Hepatocyte (in vitro differentiated cells): ENCODE results near the gene BRINP3. TPM values are rescaled to one million over a fixed set of nuclear protein-coding genes. Genes with fewer than 3 reads are reported as not detected.

Source experiments
- DNase-seq: peaks from one replicate; pipeline ENCODE4 v3.0.0-alpha.2; 2016; ENCODE audit warnings: low spot score
- H2AFZ ChIP-seq: fragments of 200-600 bp; sonication (generic); 2 replicates; pipeline ENCODE4 v1.6.0; 2016; ENCODE audit warnings: antibody characterized with exemption, mild to moderate bottlenecking
- H3K27ac ChIP-seq: fragments of 200-600 bp; sonication (generic); 2 replicates; pipeline ENCODE4 v1.5.1; 2016; ENCODE audit warnings: mild to moderate bottlenecking
- H3K27me3 ChIP-seq: fragments of 200-600 bp; sonication (generic); 2 replicates; pipeline ENCODE4 v1.6.1; 2016
- H3K36me3 ChIP-seq: fragments of 200-600 bp; sonication (generic); replicated peaks from 2 replicates; pipeline ENCODE4 v1.5.1; 2016; ENCODE audit warnings: low read depth; ENCODE audit not compliant: insufficient read depth
- H3K4me1 ChIP-seq: fragments of 200-600 bp; sonication (generic); 2 replicates; pipeline ENCODE4 v1.5.1; 2016; ENCODE audit warnings: mild to moderate bottlenecking, moderate library complexity; ENCODE audit not compliant: insufficient read depth
- H3K4me2 ChIP-seq: fragments of 200-600 bp; sonication (generic); 2 replicates; pipeline ENCODE4 v1.6.0; 2016
- H3K4me3 ChIP-seq: fragments of 200-600 bp; sonication (generic); 2 replicates; pipeline ENCODE4 v1.5.1; 2016; ENCODE audit warnings: mild to moderate bottlenecking
- H3K79me2 ChIP-seq: fragments of 200-600 bp; sonication (generic); 2 replicates; pipeline ENCODE4 v1.6.0; 2017; ENCODE audit warnings: mild to moderate bottlenecking
- H3K9me2 ChIP-seq: fragments of 200-600 bp; sonication (generic); replicated peaks from 2 replicates; pipeline ENCODE4 v1.6.0; 2017; ENCODE audit warnings: mild to moderate bottlenecking; ENCODE audit not compliant: insufficient read depth
- H3K9me3 ChIP-seq: fragments of 200-600 bp; sonication (generic); 2 replicates; pipeline ENCODE4 v1.5.1; 2016; ENCODE audit warnings: low read depth, mild to moderate bottlenecking
- H4K20me1 ChIP-seq: fragments of 200-600 bp; sonication (generic); 2 replicates; pipeline ENCODE4 v1.6.0; 2016; ENCODE audit warnings: mild to moderate bottlenecking; ENCODE audit not compliant: insufficient read depth, poor library complexity, severe bottlenecking
- EZH2 ChIP-seq: fragments of 200-600 bp; sonication (generic); IDR thresholded peaks from 2 replicates; pipeline ENCODE4 v1.6.1; 2016; ENCODE audit warnings: antibody characterized with exemption, mild to moderate bottlenecking, borderline replicate concordance
- EZH2phosphoT487 ChIP-seq: fragments of 200-600 bp; sonication (generic); IDR thresholded peaks from one replicate; pipeline ENCODE4 v1.6.1; 2018; ENCODE audit warnings: antibody characterized with exemption, mild to moderate bottlenecking, low read depth, moderate library complexity; ENCODE audit not compliant: unreplicated experiment, severe bottlenecking
- WGBS: methylation state at CpG from one replicate; pipeline ENCODE4 v1.1.6; 2016; ENCODE audit warnings: low lambda C conversion rate; ENCODE audit errors: missing lambda C conversion rate; 5-methylcytosine and 5-hydroxymethylcytosine counted together
- polyA plus RNA-seq: library from polyadenylated mRNA; unstranded; fragments of >200 nt; fragmentation: Nextera tagmentation; extraction: Ambion mirVana; gene quantifications from 2 replicates; pipeline ENCODE4 v1.2.1, GENCODE V29; 2016
- total RNA-seq: library from RNA; depleted of rRNA; stranded (reverse); fragments of >200 nt; gene quantifications from 2 replicates; pipeline ENCODE4 v1.2.3, GENCODE V29; 2014
- TF ChIP-seq, protein P1 (sequence below): fragments of 200-600 bp; sonication (generic); IDR thresholded peaks from 2 replicates; pipeline ENCODE4 v1.5.1; 2016; ENCODE audit warnings: antibody characterized with exemption, mild to moderate bottlenecking; ENCODE audit not compliant: poor library complexity

The BRINP3 gene
- total and polyA plus RNA-seq, 2 experiments from 2014 or later = 15.3 to 37.9 TPM

DNA sequence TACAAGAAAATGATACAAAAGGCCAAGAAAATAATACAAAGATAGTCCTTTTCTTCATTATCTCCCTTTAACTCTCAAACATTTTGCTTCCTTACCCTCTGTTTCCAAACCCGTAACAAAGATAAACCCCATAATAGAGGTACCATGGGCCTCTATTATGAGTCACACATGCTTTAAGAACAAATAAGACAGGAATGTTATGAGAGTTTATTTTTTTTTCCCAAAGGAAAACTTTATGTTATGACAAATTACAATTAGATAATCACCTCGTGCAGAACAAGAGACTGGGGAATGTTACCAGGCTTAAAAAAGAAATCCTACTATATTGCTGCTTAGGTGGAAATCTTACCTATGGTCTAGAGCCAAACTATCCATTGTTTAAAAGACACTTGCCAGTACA is 272.0 kb downstream of the BRINP3 start:
- no peak for TF ChIP-seq EZH2
- TF ChIP-seq, protein P1, sequence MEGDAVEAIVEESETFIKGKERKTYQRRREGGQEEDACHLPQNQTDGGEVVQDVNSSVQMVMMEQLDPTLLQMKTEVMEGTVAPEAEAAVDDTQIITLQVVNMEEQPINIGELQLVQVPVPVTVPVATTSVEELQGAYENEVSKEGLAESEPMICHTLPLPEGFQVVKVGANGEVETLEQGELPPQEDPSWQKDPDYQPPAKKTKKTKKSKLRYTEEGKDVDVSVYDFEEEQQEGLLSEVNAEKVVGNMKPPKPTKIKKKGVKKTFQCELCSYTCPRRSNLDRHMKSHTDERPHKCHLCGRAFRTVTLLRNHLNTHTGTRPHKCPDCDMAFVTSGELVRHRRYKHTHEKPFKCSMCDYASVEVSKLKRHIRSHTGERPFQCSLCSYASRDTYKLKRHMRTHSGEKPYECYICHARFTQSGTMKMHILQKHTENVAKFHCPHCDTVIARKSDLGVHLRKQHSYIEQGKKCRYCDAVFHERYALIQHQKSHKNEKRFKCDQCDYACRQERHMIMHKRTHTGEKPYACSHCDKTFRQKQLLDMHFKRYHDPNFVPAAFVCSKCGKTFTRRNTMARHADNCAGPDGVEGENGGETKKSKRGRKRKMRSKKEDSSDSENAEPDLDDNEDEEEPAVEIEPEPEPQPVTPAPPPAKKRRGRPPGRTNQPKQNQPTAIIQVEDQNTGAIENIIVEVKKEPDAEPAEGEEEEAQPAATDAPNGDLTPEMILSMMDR = no peak
- no peak for TF ChIP-seq EZH2phosphoT487
- Histone ChIP-seq H3K27ac (no peak overlapping the region), H4K20me1 (no peaks in the 10 kb centered on the region), H3K36me3 (no peaks in the 10 kb centered on the region), H3K79me2 (no peaks in the 10 kb centered on the region), H3K27me3 (no peaks in the 10 kb centered on the region), H3K9me2 (no peaks in the 10 kb centered on the region), H2AFZ (no peak overlapping the region), H3K9me3 (no peaks in the 10 kb centered on the region), H3K4me2 (no peak overlapping the region), H3K4me3 (no peak overlapping the region), H3K4me1 (no peaks in the 10 kb centered on the region)
- no peak for DNase-seq
- 61% methylated on average over 2 of the region's 2 CpGs for WGBS

DNA sequence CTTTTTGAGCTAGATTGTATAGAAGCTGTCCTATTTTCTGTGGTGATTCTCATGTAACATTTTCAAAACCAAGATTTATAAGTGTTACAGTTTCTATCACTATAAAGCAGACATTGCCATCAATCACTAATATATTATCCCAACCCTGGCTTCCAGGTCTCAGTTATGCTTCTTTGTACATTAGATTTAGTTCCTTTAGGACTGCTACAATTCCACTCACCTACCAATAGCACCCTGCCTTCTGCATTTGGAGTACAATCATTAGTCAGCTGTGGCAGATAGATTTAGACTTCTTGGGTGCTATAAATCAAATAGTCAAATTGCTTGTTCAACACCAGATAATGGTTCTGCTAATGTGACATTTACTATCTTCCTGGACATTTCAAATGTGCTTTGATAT is 281.6 kb downstream of the BRINP3 start:
- no peak overlapping the region for H3K4me3 ChIP-seq
- H3K9me3 ChIP-seq = no peaks in the 10 kb centered on the region
- no peaks in the 10 kb centered on the region for H3K27me3 ChIP-seq
- H3K79me2 ChIP-seq = no peaks in the 10 kb centered on the region
- no peak overlapping the region for H2AFZ ChIP-seq
- H3K36me3 ChIP-seq = no peaks in the 10 kb centered on the region
- no peak for DNase-seq
- TF ChIP-seq EZH2 (no peak), EZH2phosphoT487 (no peak)
- TF ChIP-seq, protein P1 = no peak
- H3K4me1 ChIP-seq = peaks cover 4% of the 10 kb centered on the region
- no peak overlapping the region for H3K4me2 ChIP-seq
- no peak overlapping the region for H3K27ac ChIP-seq
- H4K20me1 ChIP-seq = no peaks in the 10 kb centered on the region
- H3K9me2 ChIP-seq = no peaks in the 10 kb centered on the region

DNA sequence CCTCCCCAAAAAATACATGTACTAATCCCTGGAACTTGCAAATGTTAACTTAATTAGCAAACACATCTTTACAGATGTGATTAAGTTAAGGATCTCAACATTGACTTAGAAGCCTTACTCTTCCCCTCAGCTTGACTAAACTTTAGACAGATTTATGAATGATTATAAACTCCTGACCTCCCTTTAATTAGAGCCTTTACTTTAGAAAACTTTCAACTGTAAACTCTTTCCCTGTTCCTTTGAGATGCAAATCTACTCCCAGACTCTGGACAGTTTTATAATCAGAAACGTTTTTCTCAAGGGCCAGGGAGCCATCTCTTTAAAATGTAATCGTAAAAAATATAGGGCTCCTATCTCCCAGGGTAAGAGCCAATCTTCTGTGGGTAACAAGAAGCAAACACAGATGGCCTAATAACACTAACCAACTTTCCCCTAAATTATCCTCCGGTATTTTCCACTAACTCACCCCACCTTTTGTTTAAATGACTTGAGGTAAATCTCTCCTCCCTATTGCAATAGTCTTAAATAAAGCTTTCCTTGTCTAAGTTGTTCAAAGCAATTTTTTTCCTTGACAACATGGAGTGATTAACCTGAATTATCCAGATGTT is 284.1 kb downstream of the BRINP3 start:
- 37% methylated on average over 3 of the region's 3 CpGs for WGBS
- Histone ChIP-seq H3K79me2 (no peaks in the 10 kb centered on the region), H3K27ac (peak overlapping the region; percentile 13), H3K9me2 (no peaks in the 10 kb centered on the region), H4K20me1 (no peaks in the 10 kb centered on the region), H3K36me3 (no peaks in the 10 kb centered on the region), H3K9me3 (no peaks in the 10 kb centered on the region), H3K4me3 (no peak overlapping the region), H3K4me2 (no peak overlapping the region), H3K27me3 (no peaks in the 10 kb centered on the region), H3K4me1 (peaks cover 4% of the 10 kb centered on the region), H2AFZ (no peak overlapping the region)
- no peak for DNase-seq
- TF ChIP-seq, protein P1 = no peak

DNA sequence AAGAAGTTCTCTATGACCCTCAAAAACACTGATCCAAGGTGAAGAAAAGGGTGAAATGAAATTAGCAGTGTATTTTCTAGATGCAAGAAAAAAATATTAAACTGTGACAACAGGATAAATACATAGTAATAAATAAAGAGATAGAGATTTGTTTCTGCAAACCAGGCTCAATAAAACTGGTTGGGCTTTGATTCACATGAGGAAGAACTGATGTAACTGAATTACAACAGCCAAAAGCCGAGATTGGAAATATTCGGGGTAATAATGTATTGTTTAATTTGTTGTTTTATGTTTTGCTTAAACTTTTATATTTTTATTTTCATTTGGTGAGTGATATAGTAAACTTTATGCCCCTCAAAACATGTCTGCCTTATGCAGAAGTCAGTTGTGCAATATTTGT is 285.0 kb downstream of the BRINP3 start:
- WGBS = 63% methylated on average over 2 of the region's 2 CpGs

More for the DNA sequence above, 285.0 kb downstream of the BRINP3 start:
- Histone ChIP-seq H3K9me3 (no peaks in the 10 kb centered on the region), H3K27me3 (no peaks in the 10 kb centered on the region), H4K20me1 (no peaks in the 10 kb centered on the region), H3K36me3 (no peaks in the 10 kb centered on the region), H2AFZ (no peak overlapping the region), H3K4me2 (no peak overlapping the region), H3K4me3 (no peak overlapping the region), H3K9me2 (no peaks in the 10 kb centered on the region), H3K4me1 (peaks cover 4% of the 10 kb centered on the region), H3K27ac (no peak overlapping the region), H3K79me2 (no peaks in the 10 kb centered on the region)
- TF ChIP-seq EZH2phosphoT487 = no peak
- TF ChIP-seq, protein P1 = no peak
- no peak for TF ChIP-seq EZH2
- DNase-seq = no peak
